Right lobe of liver (tissue), 6 donors: ENCODE data around the gene PEPD. TPM values are rescaled to one million over a fixed set of nuclear protein-coding genes. Genes with fewer than 3 reads are reported as not detected.

Source experiments
- ATAC-seq, 4 donors: fragments of 200-7000 bp; cut with Tn5 transposase; one replicate each; pipeline ENCODE4 v1.9.1; 2020; ENCODE audit warnings: mild to moderate bottlenecking in 4 of 4, moderate library complexity in 4 of 4
- DNase-seq, 3 donors: peaks; one replicate each; pipeline ENCODE4 v3.0.0-alpha.2; 2020
- H3K27ac ChIP-seq, 3 donors: fragments of 200-600 bp; one replicate each; pipeline ENCODE4 v1.8.0; 2022
- H3K27me3 ChIP-seq, 2 donors: fragments of 200-600 bp; one replicate each; pipeline ENCODE4 v1.8.0; 2022
- H3K36me3 ChIP-seq, 4 donors: fragments of 200-600 bp; sonication (generic) in 1 of 4; one replicate each; pipeline versions ENCODE4 v1.5.1 to v1.8.0; 2017 to 2022; ENCODE audit warnings: control low read depth in 1 of 4
- H3K4me1 ChIP-seq, 4 donors: fragments of 200-600 bp; sonication (generic) in 1 of 4; one replicate each; pipeline versions ENCODE4 v1.5.1 to v1.8.0; 2017 to 2022; ENCODE audit warnings: control low read depth in 1 of 4
- H3K4me3 ChIP-seq, 3 donors: fragments of 200-600 bp; one replicate each; pipeline ENCODE4 v1.8.0; 2022
- H3K9me3 ChIP-seq, 4 donors: fragments of 200-600 bp; sonication (generic) in 1 of 4; one replicate each; pipeline versions ENCODE4 v1.5.1 to v1.8.0; 2017 to 2022; ENCODE audit warnings: control low read depth in 1 of 4
- CTCF ChIP-seq, 4 donors: fragments of 200-600 bp in 3 of 4; fragments of 450-650 bp in 1 of 4; IDR thresholded peaks; one replicate each; pipeline versions ENCODE4 v1.5.1 to v1.8.0; 2016 to 2022; ENCODE audit warnings: antibody characterized with exemption in 4 of 4, mild to moderate bottlenecking in 2 of 4
- POLR2A ChIP-seq: fragments of 450-650 bp; IDR thresholded peaks from one replicate; pipeline ENCODE4 v1.6.1; 2017; ENCODE audit warnings: antibody characterized with exemption, mild to moderate bottlenecking
- WGBS: methylation state at CpG from one replicate; pipeline ENCODE4 v1.1.6; 2018; ENCODE audit warnings: low coverage, low lambda C conversion rate; ENCODE audit not compliant: insufficient coverage; ENCODE audit errors: missing lambda C conversion rate; 5-methylcytosine and 5-hydroxymethylcytosine counted together
- intact Hi-C, 2 donors: fragments of 100-400 bp; cut with DNase I; formaldehyde crosslinking; loops; one replicate each; pipeline versions ENCODE4 v1.11.2 to v1.14.1; 2022
- total RNA-seq, 6 experiments: library from RNA; depleted of rRNA in 2 of 6; stranded (reverse); fragments of >200 nt in 2 of 6; fragmentation: NEBNext Ultra II Directional in 3 of 6; extraction: Animal tissue kit (Norgen Biotek cat#: 25700) in 3 of 6; gene quantifications; one replicate each; pipeline versions ENCODE4 v1.1.0 to v1.2.4, GENCODE V29; 2016 to 2023
- donor health status: DM: no; HTN: yes; CAD: no.
- donor health status: DM: no; HTN: no; CAD: no.
- donor health status: DM: no; HTN: no; CAD: no.
- donor health status: DM: no; HTN: yes; CAD: no.
- donor health status: DM: no; HTN: yes; CAD: no.

The PEPD gene
- total RNA-seq, 6 experiments from 2014 or later, result 121 to 261 (median 167) TPM

- TF ChIP-seq CTCF (IDR thresholded peaks at IDR 0.05), result no peak
- no peak for TF ChIP-seq POLR2A
- no peak for ATAC-seq
- Histone ChIP-seq H3K36me3 (peaks cover 0 to 16% (median 4%) of the 10 kb centered on the region in 4 donors), H3K9me3 (no peaks in the 10 kb centered on the region), H3K4me1 (peaks cover 0 to 50% (median 24%) of the 10 kb centered on the region in 4 donors), H3K4me3 (no peak overlapping the region), H3K27me3 (no peaks in the 10 kb centered on the region), H3K27ac (no peak overlapping the region)
- intact Hi-C loops, result no loop called here
- WGBS, result 94% methylated on average over 9 of the region's 13 CpGs
- no peak for DNase-seq
These were observed 137.8 kb downstream of the PEPD start for GRCh38 chr19:33383720-33384292.

GRCh38 chr19:33382982-33383381, 138.6 kb downstream of the PEPD start:
- no peak overlapping the region for H3K4me3 ChIP-seq
- no peak for ATAC-seq
- no peak for DNase-seq
- H3K27ac ChIP-seq, result no peak overlapping the region
- no peaks in the 10 kb centered on the region for H3K27me3 ChIP-seq
- H3K4me1 ChIP-seq, result peaks cover 0 to 50% (median 25%) of the 10 kb centered on the region in 4 donors
- 82% methylated on average over 4 of the region's 4 CpGs for WGBS
- intact Hi-C loops, result no loop called here
- no peak for TF ChIP-seq POLR2A
- TF ChIP-seq CTCF (IDR thresholded peaks at IDR 0.05), result no peak
- no peaks in the 10 kb centered on the region for H3K9me3 ChIP-seq
- peaks cover 0 to 16% (median 4%) of the 10 kb centered on the region in 4 donors for H3K36me3 ChIP-seq

- no peaks in the 10 kb centered on the region for H3K27me3 ChIP-seq
- no peaks in the 10 kb centered on the region for H3K9me3 ChIP-seq
- DNase-seq (no peak), ATAC-seq (peak in 1 of 4 donors; percentile 10)
- H3K36me3 ChIP-seq, result peaks cover 0 to 11% (median 4%) of the 10 kb centered on the region in 4 donors
- intact Hi-C loops, result no loop called here
- H3K4me1 ChIP-seq, result peaks cover 0 to 56% (median 28%) of the 10 kb centered on the region in 4 donors
- no peak overlapping the region for H3K27ac ChIP-seq
- no peak for TF ChIP-seq POLR2A
- no peak for TF ChIP-seq CTCF (IDR thresholded peaks at IDR 0.05)
- no peak overlapping the region for H3K4me3 ChIP-seq
- WGBS, result 26% methylated on average over 3 of the region's 4 CpGs
These were observed 139.6 kb downstream of the PEPD start for GRCh38 chr19:33382006-33382405.

- TF ChIP-seq CTCF (IDR thresholded peaks at IDR 0.05), result no peak
- TF ChIP-seq POLR2A, result no peak
- ATAC-seq, result no peak
- no peak for DNase-seq
- no peaks in the 10 kb centered on the region for H3K27me3 ChIP-seq
- H3K27ac ChIP-seq, result no peak overlapping the region
- H3K4me1 ChIP-seq, result peaks cover 0 to 57% (median 29%) of the 10 kb centered on the region in 4 donors
- no peak overlapping the region for H3K4me3 ChIP-seq
- WGBS, result 94% methylated on average over 4 of the region's 4 CpGs
- peaks cover 0 to 8% (median 4%) of the 10 kb centered on the region in 4 donors for H3K36me3 ChIP-seq
- intact Hi-C loops, result no loop called here
- no peaks in the 10 kb centered on the region for H3K9me3 ChIP-seq
These were observed 140.5 kb downstream of the PEPD start for GRCh38 chr19:33381101-33381500.
